ENCODE results near the gene TRIM29.
A peak's percentile ranks its signal among the peaks of the same experiment; 100 is the strongest.

TRIM29 gene

DNA sequence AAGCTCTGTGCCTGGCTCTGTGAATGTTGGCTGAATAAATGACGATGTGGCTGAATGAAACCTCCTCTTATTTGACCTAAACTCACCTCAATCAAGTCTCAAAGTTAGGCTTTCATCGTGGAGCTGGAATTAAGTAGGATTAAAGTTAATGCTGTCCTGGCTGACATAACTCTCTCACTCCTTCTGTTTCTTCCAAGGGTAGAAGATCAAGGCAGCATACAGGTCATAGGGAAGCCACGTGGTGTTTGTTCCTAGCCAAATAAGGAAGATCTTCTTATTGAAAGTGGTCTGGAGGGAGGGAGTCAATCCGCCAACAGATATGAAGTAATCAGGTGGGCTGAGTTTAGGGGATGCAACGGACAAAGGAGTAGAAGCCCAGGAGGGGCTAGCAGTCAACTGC is 59.5 kb downstream of the TRIM29 start:
- Mint-ChIP-seq H3K9me3 (peaks cover 7 to 18% of the 10 kb centered on the region in 2 donors), H3K4me1 (no peaks in the 10 kb centered on the region), H3K27ac (no peak overlapping the region), H3K27me3 (peaks cover 38% of the 10 kb centered on the region), H3K4me3 (no peak overlapping the region)
- no peak for ATAC-seq
- DNase-seq, result no peak

DNA sequence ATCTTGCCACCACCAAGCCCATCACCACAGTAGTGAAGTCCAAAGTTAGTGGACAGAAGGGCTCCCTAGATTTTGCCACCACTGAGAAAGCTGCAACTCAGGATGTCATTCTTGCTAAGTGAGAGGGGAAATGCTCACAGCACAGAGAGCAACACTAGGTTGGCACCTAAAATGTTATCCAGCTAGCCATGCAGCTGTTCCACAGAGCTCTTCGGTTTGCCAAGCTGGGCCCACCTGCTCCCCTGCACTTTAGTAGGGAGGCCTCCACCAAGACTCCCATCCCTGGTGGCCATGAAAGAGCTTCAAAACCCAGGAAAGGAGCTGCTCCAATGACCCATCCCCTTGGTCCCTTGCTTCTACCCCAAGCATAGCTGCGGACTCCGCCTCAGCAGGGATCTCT is 63.8 kb downstream of the TRIM29 start:
- ATAC-seq (no peak), DNase-seq (no peak)
- peaks cover 27% of the 10 kb centered on the region for H3K27me3 Mint-ChIP-seq
- H3K27ac Mint-ChIP-seq, result no peak overlapping the region
- H3K4me3 Mint-ChIP-seq, result no peak overlapping the region
- H3K9me3 Mint-ChIP-seq, result no peaks in the 10 kb centered on the region
- no peaks in the 10 kb centered on the region for H3K4me1 Mint-ChIP-seq

DNA sequence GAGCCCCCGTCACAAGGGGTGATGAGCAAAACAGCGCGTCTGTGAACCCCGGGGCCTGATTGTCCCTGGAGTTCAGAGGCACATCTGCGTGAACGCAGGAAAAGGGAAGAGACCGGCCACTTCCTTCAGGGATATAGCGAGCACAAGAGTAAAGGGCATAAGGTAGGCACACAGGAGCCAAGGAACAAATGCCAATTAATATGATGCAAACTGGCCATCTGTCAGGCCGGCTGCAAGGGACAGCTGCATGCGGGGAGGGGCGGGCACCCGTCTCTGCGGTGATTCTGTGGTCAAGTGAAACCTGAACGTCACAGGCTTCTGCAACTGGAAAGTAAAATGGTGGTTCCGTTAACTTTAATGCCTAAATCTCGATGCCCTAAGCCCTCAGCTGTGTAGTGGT is 64.7 kb downstream of the TRIM29 start:
- H3K4me3 Mint-ChIP-seq, result no peak overlapping the region

DNA sequence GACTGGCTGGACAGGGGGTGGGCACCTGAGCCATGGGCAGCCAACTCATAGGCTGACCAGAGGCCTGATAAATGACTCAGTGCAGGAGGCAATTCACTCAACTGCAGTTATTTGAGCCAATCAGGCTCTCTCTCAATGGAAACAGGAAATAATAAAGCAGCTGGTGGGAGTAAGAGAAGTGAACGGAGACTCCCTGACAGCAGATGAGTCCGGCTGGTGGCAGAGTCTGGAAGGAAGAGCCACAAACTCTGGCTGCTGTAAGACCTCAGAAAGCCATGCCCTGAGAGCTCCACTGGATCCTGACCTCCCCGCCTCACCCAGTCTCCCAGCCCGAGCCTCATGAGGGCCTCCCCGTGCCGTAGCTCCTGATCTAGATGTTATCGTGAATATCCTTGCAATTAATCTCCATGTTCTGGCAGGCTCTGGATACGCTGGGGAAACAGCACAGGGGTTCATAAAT is 69.8 kb downstream of the TRIM29 start:
- H3K9me3 Mint-ChIP-seq, result no peaks in the 10 kb centered on the region
- peak; percentile 58 for ATAC-seq
- peaks cover 46% of the 10 kb centered on the region for H3K27me3 Mint-ChIP-seq
- peak overlapping the region in 1 of 2 donors; percentile 68 for H3K27ac Mint-ChIP-seq
- no peak overlapping the region for H3K4me3 Mint-ChIP-seq
- no peak for DNase-seq
- peaks cover 9% of the 10 kb centered on the region for H3K4me1 Mint-ChIP-seq

More for the DNA sequence above, 64.7 kb downstream of the TRIM29 start:
- DNase-seq (no peak), ATAC-seq (no peak)
- Mint-ChIP-seq H3K27ac (no peak overlapping the region), H3K4me1 (peaks cover 4% of the 10 kb centered on the region), H3K9me3 (no peaks in the 10 kb centered on the region), H3K27me3 (peaks cover 31% of the 10 kb centered on the region)

DNA sequence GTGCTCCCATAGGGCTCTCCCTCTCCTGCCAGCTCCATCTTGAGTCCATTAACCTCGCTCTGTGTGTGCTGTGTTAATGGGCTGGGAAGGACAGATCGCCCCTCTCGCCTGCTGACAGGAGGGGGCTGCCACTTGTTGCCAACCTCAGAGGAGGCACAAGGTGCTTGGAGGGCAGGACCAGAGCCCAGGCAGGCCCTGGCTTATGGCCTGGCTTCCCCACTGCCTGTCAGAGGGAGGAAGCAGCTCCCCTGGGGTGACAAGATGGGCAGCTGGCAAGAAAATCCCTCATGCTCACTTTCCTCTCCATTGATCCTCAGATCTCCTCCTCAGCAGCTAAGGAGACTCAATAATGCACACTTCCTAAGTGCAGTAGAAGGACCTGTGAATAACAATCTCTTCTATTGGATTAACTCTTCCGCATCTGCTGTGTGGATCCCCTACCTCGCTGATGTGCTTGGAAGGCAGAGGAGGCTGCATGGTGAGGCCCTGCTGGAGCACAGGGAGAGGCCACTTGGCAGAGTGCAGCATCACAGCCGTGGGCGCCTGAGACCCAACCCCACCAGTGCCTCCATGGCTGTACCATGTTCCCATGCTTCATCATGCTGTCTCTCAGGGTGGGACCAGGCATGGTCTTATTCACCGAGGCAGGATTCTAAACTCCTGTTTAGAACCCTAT is 70.3 kb downstream of the TRIM29 start:
- ATAC-seq, result no peak
- H3K4me1 Mint-ChIP-seq, result peaks cover 9% of the 10 kb centered on the region

DNA sequence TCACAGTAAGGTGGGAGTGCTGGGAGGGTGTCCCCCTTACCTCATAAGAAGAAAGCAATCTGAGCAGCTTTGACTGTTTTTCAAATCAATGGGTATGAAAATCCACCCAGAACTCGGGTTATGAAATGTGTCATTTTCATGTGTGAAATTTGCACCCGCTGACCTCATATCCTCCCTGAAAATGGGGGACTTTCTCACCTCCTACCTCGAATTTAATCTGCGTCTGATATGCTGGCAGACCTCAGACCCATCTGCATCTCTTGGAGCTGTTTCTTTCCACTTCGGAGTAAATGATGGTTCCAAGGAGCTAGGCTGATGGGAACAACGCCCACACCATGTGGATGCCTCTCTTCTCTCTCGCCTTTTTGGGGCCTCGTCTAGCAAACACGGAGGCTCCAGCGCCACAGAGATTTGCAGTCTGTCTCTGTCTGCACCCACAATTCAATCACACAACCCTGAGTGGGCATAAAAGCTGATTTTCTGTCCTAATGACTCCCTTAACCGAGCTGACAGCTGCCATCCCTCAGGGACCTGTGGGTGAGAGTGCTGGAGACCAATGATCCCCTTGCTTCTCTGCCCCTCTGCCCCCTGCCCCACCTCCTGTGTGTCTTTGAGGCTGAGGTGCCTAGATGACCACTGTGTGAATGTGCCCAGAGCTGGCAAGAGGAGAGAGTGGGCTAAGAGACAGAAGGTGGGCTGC is 71.0 kb downstream of the TRIM29 start:
- no peak for ATAC-seq
- Mint-ChIP-seq H3K4me1 (peaks cover 9% of the 10 kb centered on the region), H3K27ac (no peak overlapping the region), H3K9me3 (no peaks in the 10 kb centered on the region), H3K4me3 (no peak overlapping the region), H3K27me3 (peaks cover 38% of the 10 kb centered on the region)
- no peak for DNase-seq

More for the DNA sequence above, 70.3 kb downstream of the TRIM29 start:
- Mint-ChIP-seq H3K9me3 (no peaks in the 10 kb centered on the region), H3K27ac (peak overlapping the region in 1 of 2 donors; percentile 68), H3K4me3 (no peak overlapping the region), H3K27me3 (peaks cover 40% of the 10 kb centered on the region)
- no peak for DNase-seq

DNA sequence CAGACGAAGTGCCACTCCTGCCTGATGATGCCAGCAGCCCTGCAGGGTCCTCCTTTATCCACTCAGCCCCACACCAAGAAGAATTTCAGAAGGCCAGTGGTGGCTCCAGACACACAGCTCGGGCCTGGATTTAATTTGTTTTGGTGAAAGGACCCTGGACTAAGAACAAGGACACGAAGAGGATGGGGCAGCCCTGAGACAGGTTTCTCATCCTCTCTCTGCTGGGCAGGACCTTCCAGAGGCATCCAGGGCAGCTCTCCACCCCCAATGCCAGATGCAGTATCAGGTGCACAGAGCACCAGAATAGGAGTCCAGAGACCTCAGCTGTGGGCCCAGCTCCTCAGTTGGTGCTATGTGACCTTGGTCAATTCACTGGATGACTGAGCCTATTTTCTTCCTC is 72.0 kb downstream of the TRIM29 start:
- peaks cover 9% of the 10 kb centered on the region for H3K4me1 Mint-ChIP-seq
- H3K27me3 Mint-ChIP-seq, result peaks cover 46% of the 10 kb centered on the region
- H3K27ac Mint-ChIP-seq, result no peak overlapping the region
- H3K9me3 Mint-ChIP-seq, result no peaks in the 10 kb centered on the region
- no peak for DNase-seq
- ATAC-seq, result no peak
- no peak overlapping the region for H3K4me3 Mint-ChIP-seq

DNA sequence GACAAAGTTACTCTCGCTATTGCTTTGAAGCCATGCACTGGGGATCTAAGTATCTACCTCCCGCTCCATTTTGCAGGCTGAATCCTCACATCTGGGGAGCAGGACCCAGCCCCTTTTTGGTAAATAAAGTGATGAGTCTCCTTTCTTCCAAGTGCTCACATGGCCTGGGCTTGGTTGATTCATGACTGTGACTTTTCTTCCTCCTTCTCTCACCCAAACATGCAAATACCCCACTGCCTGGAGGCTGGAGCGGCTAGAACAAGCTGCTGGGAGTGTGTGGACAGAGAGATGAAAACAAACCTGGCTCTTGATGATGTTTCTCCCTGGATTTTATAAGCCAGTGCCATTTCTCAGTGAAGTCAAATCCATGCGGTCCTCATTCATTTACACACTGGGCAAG is 72.7 kb downstream of the TRIM29 start:
- Mint-ChIP-seq H3K27me3 (peaks cover 46% of the 10 kb centered on the region), H3K9me3 (no peaks in the 10 kb centered on the region), H3K4me3 (no peak overlapping the region), H3K4me1 (peaks cover 9% of the 10 kb centered on the region), H3K27ac (no peak overlapping the region)
- DNase-seq (no peak), ATAC-seq (no peak)

DNA sequence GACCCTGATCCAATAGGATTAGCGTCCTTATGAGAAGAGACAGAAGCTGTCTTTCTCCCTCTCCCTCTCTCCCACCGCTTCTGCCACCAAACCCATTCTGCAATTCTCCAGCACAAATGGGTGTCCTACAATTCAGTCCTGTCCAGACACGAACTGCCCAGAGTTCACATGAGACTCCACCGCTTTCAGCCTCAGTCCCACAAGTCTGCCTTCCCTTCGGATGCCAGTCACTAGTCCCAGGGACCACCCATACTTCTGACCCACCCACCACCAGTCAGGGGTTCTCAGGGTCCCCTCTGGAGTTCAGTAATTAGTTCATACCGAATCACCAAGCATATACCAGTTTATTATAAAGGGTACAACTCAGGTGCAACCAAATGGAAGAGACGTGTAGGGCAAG is 73.6 kb downstream of the TRIM29 start:
- Mint-ChIP-seq H3K9me3 (no peaks in the 10 kb centered on the region), H3K4me1 (peaks cover 9% of the 10 kb centered on the region), H3K4me3 (no peak overlapping the region), H3K27ac (peak overlapping the region in 1 of 2 donors; percentile 6), H3K27me3 (peaks cover 45% of the 10 kb centered on the region)
- ATAC-seq (no peak), DNase-seq (no peak)

DNA sequence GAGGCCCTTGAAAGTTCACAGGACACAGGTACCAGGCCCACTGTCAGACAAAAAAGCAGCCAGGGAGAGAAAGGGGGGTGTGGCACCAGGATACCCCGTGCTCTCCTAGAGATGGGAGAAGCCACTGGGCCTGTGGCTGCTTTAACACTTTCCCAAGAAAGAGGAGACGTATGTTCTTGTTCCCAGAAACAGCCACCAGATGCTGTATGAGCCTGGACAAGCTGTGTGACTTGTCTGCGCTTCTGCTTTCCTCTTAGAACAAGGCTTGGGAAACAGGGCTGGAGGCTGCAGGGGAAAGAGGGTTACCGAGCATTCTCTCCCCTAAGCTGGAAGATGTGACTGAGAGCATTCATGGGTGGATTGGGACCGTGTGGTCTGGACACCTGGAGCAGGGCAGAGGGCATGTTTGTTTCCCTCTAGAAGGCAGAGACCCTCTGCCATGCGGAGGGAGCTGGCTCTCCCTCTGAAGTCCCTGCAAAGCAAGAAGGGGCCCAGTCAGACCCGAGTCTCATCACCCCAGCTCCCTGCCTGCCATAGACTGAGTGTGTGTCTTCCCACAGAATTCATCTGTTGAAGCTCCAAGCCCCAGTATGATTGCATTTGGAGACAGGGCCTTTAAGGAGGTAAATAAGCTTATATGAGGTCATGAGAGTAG is 74.1 kb downstream of the TRIM29 start:
- H3K9me3 Mint-ChIP-seq, result no peaks in the 10 kb centered on the region
- H3K27ac Mint-ChIP-seq, result no peak overlapping the region

DNA sequence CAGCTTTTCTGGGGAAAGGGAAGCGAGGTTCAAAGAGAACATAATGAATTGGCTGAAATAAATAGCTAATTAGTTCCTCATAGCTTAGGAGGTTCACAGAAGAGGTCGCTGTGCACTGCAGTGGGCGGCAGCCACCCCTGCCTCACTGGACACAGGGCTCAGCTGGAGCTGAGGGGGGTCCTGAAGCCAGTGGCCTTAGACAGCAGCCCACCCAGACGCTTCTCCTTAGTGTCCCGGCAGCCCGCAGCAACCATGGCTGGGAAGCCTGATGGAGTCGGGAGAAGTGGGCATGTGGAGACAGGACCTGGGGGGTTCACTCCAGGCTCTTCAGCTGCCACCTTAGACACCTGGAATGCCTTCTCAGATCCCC is 75.4 kb downstream of the TRIM29 start:
- Mint-ChIP-seq H3K4me3 (no peak overlapping the region), H3K27ac (no peak overlapping the region), H3K27me3 (peaks cover 35% of the 10 kb centered on the region), H3K9me3 (no peaks in the 10 kb centered on the region), H3K4me1 (no peaks in the 10 kb centered on the region)
- ATAC-seq (no peak), DNase-seq (no peak)

More for the DNA sequence above, 74.1 kb downstream of the TRIM29 start:
- Mint-ChIP-seq H3K4me3 (no peak overlapping the region), H3K27me3 (peaks cover 40% of the 10 kb centered on the region), H3K4me1 (peaks cover 9% of the 10 kb centered on the region)
- ATAC-seq (no peak), DNase-seq (no peak)

DNA sequence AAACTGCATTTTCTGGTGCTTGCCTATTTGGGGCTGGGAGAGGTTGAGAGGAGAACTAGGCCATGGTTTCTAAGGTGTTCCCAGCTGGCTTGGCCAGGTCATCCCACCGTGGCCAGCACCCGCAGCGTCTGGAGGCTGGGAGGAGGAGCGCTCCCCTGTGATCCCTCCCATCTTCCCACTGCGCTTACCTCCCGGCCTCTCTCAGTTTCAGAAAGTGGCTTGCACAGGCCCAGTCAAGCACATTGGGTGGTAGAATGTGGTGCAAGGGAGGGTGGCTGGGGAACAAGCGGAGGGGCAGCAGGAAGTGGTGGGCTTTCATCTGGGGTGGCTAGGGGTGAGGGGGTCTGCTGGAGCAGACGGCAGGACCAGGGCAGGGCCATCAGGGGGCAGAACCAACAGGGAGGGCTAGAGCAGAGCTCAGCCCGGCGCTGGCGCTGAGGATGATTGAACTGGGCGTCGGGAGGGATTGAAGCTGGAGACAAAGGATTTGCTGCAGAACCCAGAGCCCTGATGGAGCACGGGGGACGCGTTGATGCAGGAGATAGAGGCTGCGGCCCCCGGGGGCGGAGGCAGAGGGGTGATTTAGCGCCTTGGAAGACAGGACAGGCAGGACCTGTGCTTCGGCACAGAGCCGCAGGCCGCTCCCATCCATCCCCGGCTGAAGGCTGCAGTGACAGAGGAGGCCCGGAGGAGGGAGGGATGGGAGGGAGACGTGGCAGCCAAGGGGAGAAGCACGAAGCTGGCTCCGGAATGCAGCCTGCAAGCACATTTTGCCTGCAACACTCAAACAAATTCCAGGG is 76.0 kb downstream of the TRIM29 start:
- no peak overlapping the region for H3K4me3 Mint-ChIP-seq
- H3K4me1 Mint-ChIP-seq, result no peaks in the 10 kb centered on the region
- no peak for ATAC-seq

More for the DNA sequence above, 76.0 kb downstream of the TRIM29 start:
- Mint-ChIP-seq H3K9me3 (no peaks in the 10 kb centered on the region), H3K27me3 (peaks cover 29% of the 10 kb centered on the region), H3K27ac (no peak overlapping the region)
- DNase-seq, result no peak
